ENCODE measurements around the gene PLXNA2. TPM values are rescaled to one million over a fixed set of nuclear protein-coding genes. Genes with fewer than 3 reads are reported as not detected.

Gene PLXNA2
- total RNA-seq, 1 experiment from 2014 or later, result 0.06 TPM

- ChIA-PET POLR2A (ENCODE audit: low non-redundant PET) (no interaction called here), CTCF (no interaction called here)
- peaks cover 53% of the 10 kb centered on the region for H3K27me3 ChIP-seq (replicated peaks; ENCODE audit: insufficient read depth, low read depth, low read length, poor library complexity)
- no peaks in the 10 kb centered on the region for H3K36me3 ChIP-seq (ENCODE audit: insufficient read depth, low read length, poor library complexity, severe bottlenecking)
- DNase-seq (ENCODE audit: low spot score), result no peak
- H3K4me3 ChIP-seq (ENCODE audit: low read depth, low read length, poor library complexity, severe bottlenecking), result no peak overlapping the region
- H3K4me1 ChIP-seq (ENCODE audit: insufficient read depth, low read length, poor library complexity, severe bottlenecking), result no peaks in the 10 kb centered on the region
- no TSS peak for BruUV-seq (replicated peaks)
- TF ChIP-seq CTCF (conservative IDR thresholded peaks at IDR 0.05; ENCODE audit: low read depth, low read length), result no peak
- TF ChIP-seq EZH2 (IDR thresholded peaks at IDR 0.05; ENCODE audit: borderline replicate concordance, low read depth, low read length, poor library complexity, severe bottlenecking), result no peak
- H3K27ac ChIP-seq (ENCODE audit: low read depth, low read length, poor library complexity, severe bottlenecking), result no peak overlapping the region
- H3K9me3 ChIP-seq (ENCODE audit: low read depth, low read length, poor library complexity, severe bottlenecking), result no peaks in the 10 kb centered on the region
- intact Hi-C loops (cut with micrococcal nuclease; ENCODE audit: unreplicated experiment), result no loop called here
Measured at GRCh38 chr1:208223136-208223535, 21.0 kb downstream of the PLXNA2 start.

- H3K36me3 ChIP-seq (ENCODE audit: insufficient read depth, low read length, poor library complexity, severe bottlenecking), result no peaks in the 10 kb centered on the region
- POLR2A ChIA-PET (ENCODE audit: low non-redundant PET), result no interaction called here
- H3K4me1 ChIP-seq (ENCODE audit: insufficient read depth, low read length, poor library complexity, severe bottlenecking), result no peaks in the 10 kb centered on the region
Measured at GRCh38 chr1:208222376-208223126, 21.6 kb downstream of the PLXNA2 start.

GRCh38 chr1:208221291-208221622, 22.9 kb downstream of the PLXNA2 start:
- no peak overlapping the region for H3K4me3 ChIP-seq (ENCODE audit: low read depth, low read length, poor library complexity, severe bottlenecking)
- H3K27me3 ChIP-seq (replicated peaks; ENCODE audit: insufficient read depth, low read depth, low read length, poor library complexity), result peaks cover 34% of the 10 kb centered on the region
- H3K27ac ChIP-seq (ENCODE audit: low read depth, low read length, poor library complexity, severe bottlenecking), result no peak overlapping the region
- no TSS peak for BruUV-seq (replicated peaks)
- intact Hi-C loops (cut with micrococcal nuclease; ENCODE audit: unreplicated experiment), result no loop called here
- H3K36me3 ChIP-seq (ENCODE audit: insufficient read depth, low read length, poor library complexity, severe bottlenecking), result no peaks in the 10 kb centered on the region
- no peak for TF ChIP-seq EZH2 (IDR thresholded peaks at IDR 0.05; ENCODE audit: borderline replicate concordance, low read depth, low read length, poor library complexity, severe bottlenecking)
- TF ChIP-seq CTCF (conservative IDR thresholded peaks at IDR 0.05; ENCODE audit: low read depth, low read length), result no peak
- H3K9me3 ChIP-seq (ENCODE audit: low read depth, low read length, poor library complexity, severe bottlenecking), result no peaks in the 10 kb centered on the region
- POLR2A ChIA-PET (ENCODE audit: low non-redundant PET), result no interaction called here
- CTCF ChIA-PET, result no interaction called here
- no peak for DNase-seq (ENCODE audit: low spot score)
- H3K4me1 ChIP-seq (ENCODE audit: insufficient read depth, low read length, poor library complexity, severe bottlenecking), result no peaks in the 10 kb centered on the region

More at GRCh38 chr1:208222376-208223126, 21.6 kb downstream of the PLXNA2 start:
- Histone ChIP-seq H3K4me3 (ENCODE audit: low read depth, low read length, poor library complexity, severe bottlenecking) (no peak overlapping the region), H3K27me3 (replicated peaks; ENCODE audit: insufficient read depth, low read depth, low read length, poor library complexity) (peaks cover 47% of the 10 kb centered on the region), H3K27ac (ENCODE audit: low read depth, low read length, poor library complexity, severe bottlenecking) (no peak overlapping the region), H3K9me3 (ENCODE audit: low read depth, low read length, poor library complexity, severe bottlenecking) (no peaks in the 10 kb centered on the region)
- TF ChIP-seq CTCF (conservative IDR thresholded peaks at IDR 0.05; ENCODE audit: low read depth, low read length) (no peak), EZH2 (IDR thresholded peaks at IDR 0.05; ENCODE audit: borderline replicate concordance, low read depth, low read length, poor library complexity, severe bottlenecking) (no peak)
- intact Hi-C loops (cut with micrococcal nuclease; ENCODE audit: unreplicated experiment), result no loop called here
- BruUV-seq (replicated peaks), result no TSS peak
- CTCF ChIA-PET, result no interaction called here
- no peak for DNase-seq (ENCODE audit: low spot score)
